ENCODE results near the gene ELFN1.

ELFN1 gene

GRCh38 chr7:1752111-1752510 is 82.0 kb downstream of the ELFN1 start:
- H3K4me3 ChIP-seq (ENCODE audit: low read depth, low read length): no peak overlapping the region
- no peak for DNase-seq (ENCODE audit: low read depth)

GRCh38 chr7:1752771-1753563 is 82.9 kb downstream of the ELFN1 start:
- no peak for TF ChIP-seq CTCF (IDR thresholded peaks at IDR 0.05; ENCODE audit: insufficient read depth, low read depth, low read length, missing control alignments)
- no peak overlapping the region for H3K4me3 ChIP-seq (ENCODE audit: low read depth, low read length)
- peak; percentile 38 for DNase-seq (ENCODE audit: low read depth)

More at GRCh38 chr7:1752111-1752510, 82.0 kb downstream of the ELFN1 start:
- TF ChIP-seq CTCF (IDR thresholded peaks at IDR 0.05; ENCODE audit: insufficient read depth, low read depth, low read length, missing control alignments): no peak

- TF ChIP-seq CTCF (IDR thresholded peaks at IDR 0.05; ENCODE audit: insufficient read depth, low read depth, low read length, missing control alignments): no peak
- no peak overlapping the region for H3K4me3 ChIP-seq (ENCODE audit: low read depth, low read length)
- no peak for DNase-seq (ENCODE audit: low read depth)
Measured at GRCh38 chr7:1753564-1753867, 83.4 kb downstream of the ELFN1 start.

- no peak for DNase-seq (ENCODE audit: low read depth)
- TF ChIP-seq CTCF (IDR thresholded peaks at IDR 0.05; ENCODE audit: insufficient read depth, low read depth, low read length, missing control alignments): no peak
- no peak overlapping the region for H3K4me3 ChIP-seq (ENCODE audit: low read depth, low read length)
Measured at GRCh38 chr7:1754345-1754908, 84.3 kb downstream of the ELFN1 start.

- DNase-seq (ENCODE audit: low read depth): peak; percentile 21
- no peak overlapping the region for H3K4me3 ChIP-seq (ENCODE audit: low read depth, low read length)
- no peak for TF ChIP-seq CTCF (IDR thresholded peaks at IDR 0.05; ENCODE audit: insufficient read depth, low read depth, low read length, missing control alignments)
Measured at GRCh38 chr7:1755783-1756625, 85.9 kb downstream of the ELFN1 start.

GRCh38 chr7:1757601-1758000 is 87.5 kb downstream of the ELFN1 start:
- no peak overlapping the region for H3K4me3 ChIP-seq (ENCODE audit: low read depth, low read length)
- no peak for DNase-seq (ENCODE audit: low read depth)
- no peak for TF ChIP-seq CTCF (IDR thresholded peaks at IDR 0.05; ENCODE audit: insufficient read depth, low read depth, low read length, missing control alignments)

Data from GM12865 (cell line).